Gastroesophageal sphincter (tissue), 4 donors: Measurements from ENCODE around the gene FXR1. TPM values are rescaled to one million over a fixed set of nuclear protein-coding genes. Genes with fewer than 3 reads are reported as not detected.

Experiments used
- ATAC-seq: fragments of 150-250 bp; one replicate; pipeline ENCODE4 v1.9.1; 2016; ENCODE audit warnings: mild to moderate bottlenecking, moderate library complexity
- H3K27ac ChIP-seq, 4 donors: fragments of 200-600 bp; sonication (generic) in 3 of 4; 1 replicate in 3 of 4; 2 replicates in 1 of 4; pipeline ENCODE4 v1.5.1; 2016 to 2019
- H3K27me3 ChIP-seq: fragments of 200-600 bp; sonication (generic); one replicate; pipeline ENCODE4 v1.5.1; 2019
- H3K36me3 ChIP-seq, 2 donors: fragments of 200-600 bp; sonication (generic); one replicate each; pipeline ENCODE4 v1.5.1; 2019; ENCODE audit warnings: control low read depth in 1 of 2
- H3K4me1 ChIP-seq, 3 donors: fragments of 200-600 bp; sonication (generic); 1 replicate in 2 of 3; 2 replicates in 1 of 3; pipeline ENCODE4 v1.5.1; 2016 to 2019; ENCODE audit warnings: control low read depth in 2 of 3
- H3K4me3 ChIP-seq, 2 donors: fragments of 200-600 bp; sonication (generic); one replicate each; pipeline ENCODE4 v1.5.1; 2019; ENCODE audit warnings: mild to moderate bottlenecking in 1 of 2, moderate library complexity in 1 of 2
- H3K9me3 ChIP-seq, 3 donors: fragments of 200-600 bp; sonication (generic); one replicate each; pipeline ENCODE4 v1.5.1; 2017 to 2019; ENCODE audit warnings: control low read depth in 2 of 3
- EP300 ChIP-seq: sonication (generic); formaldehyde crosslinking; IDR thresholded peaks from one replicate; pipeline ENCODE4 v1.6.1; 2017; ENCODE audit warnings: antibody characterized with exemption, mild to moderate bottlenecking
- POLR2A ChIP-seq, 2 donors: fragments of 450-650 bp; IDR thresholded peaks; one replicate each; pipeline ENCODE4 v1.6.1; 2017; ENCODE audit warnings: antibody characterized with exemption in 2 of 2, mild to moderate bottlenecking in 2 of 2, moderate library complexity in 1 of 2
- POLR2AphosphoS5 ChIP-seq: sonication (generic); formaldehyde crosslinking; IDR thresholded peaks from one replicate; pipeline ENCODE4 v1.6.1; 2017; ENCODE audit warnings: antibody characterized with exemption
- WGBS, 2 donors: methylation state at CpG; one replicate each; pipeline ENCODE4 v1.1.5; 2018; ENCODE audit warnings: low coverage in 1 of 2; 5-methylcytosine and 5-hydroxymethylcytosine counted together
- total RNA-seq, 4 donors: library from RNA; depleted of rRNA; stranded (reverse); fragments of >200 nt; gene quantifications; one replicate each; pipeline ENCODE4 v1.1.0, GENCODE V29; 2016
- TF ChIP-seq, protein P1 (sequence below), 4 experiments: fragments of 200-600 bp in 2 of 4; fragments of 450-650 bp in 2 of 4; sonication (generic) in 1 of 4; IDR thresholded peaks; one replicate each; pipeline ENCODE4 v1.5.1; 2017 to 2019; ENCODE audit warnings: antibody characterized with exemption in 4 of 4, mild to moderate bottlenecking in 2 of 4, moderate library complexity in 2 of 4

FXR1 gene
- total RNA-seq, 4 donors from 2014 or later, result 129 to 199 (median 170) TPM

DNA sequence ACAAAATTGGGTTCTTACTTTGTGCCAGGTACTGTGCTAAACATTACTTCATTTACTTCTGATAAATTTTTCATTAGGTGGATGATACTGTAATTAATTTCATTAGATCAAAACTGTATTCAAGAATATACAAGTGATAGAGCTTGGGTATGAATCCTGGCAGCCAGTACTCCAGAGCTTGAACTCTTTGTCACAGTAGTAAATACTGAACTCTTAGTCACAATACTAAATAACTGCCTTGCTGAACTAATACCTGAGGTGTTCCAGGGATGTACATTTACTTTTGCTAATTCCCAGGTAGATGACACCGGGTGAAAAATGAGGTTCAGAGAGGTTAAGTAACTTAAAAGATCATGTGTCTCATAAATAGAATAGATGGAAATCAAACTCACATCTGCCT lies 20.3 kb downstream of the FXR1 start:
- peaks cover 0 to 55% (median 7%) of the 10 kb centered on the region in 3 donors for H3K4me1 ChIP-seq
- no peak for ATAC-seq

DNA sequence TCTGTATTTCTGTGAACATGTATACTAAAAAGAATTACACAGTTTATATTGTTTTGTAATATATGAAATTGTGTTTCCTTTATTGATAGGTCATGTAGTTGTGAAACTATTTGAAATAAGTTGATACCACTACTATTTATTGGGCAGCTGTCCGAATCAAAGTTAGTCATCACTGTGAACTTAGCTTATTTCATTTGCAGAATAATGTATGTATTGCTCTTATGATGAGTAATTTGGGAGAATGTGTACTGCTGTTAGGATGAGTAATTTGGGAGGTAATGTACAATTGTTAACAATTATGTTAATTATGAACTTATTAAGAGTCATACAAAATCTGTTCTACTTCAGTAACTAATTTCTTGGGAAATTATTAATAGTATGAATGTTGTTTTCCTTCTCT lies 22.2 kb downstream of the FXR1 start:
- no peak for ATAC-seq
- no peak overlapping the region for H3K4me3 ChIP-seq
- 76 to 89% methylated on average over 1 of the region's 1 CpG for WGBS, 2 donors
- no peaks in the 10 kb centered on the region for H3K9me3 ChIP-seq
- H3K4me1 ChIP-seq, result peaks cover 0 to 45% (median 4%) of the 10 kb centered on the region in 3 donors
- no peak overlapping the region for H3K27ac ChIP-seq
- peaks cover 0 to 25% of the 10 kb centered on the region in 2 donors for H3K36me3 ChIP-seq
- TF ChIP-seq POLR2AphosphoS5 (no peak), EP300 (no peak), POLR2A (IDR thresholded peaks at IDR 0.05) (no peak)
- TF ChIP-seq, protein P1, sequence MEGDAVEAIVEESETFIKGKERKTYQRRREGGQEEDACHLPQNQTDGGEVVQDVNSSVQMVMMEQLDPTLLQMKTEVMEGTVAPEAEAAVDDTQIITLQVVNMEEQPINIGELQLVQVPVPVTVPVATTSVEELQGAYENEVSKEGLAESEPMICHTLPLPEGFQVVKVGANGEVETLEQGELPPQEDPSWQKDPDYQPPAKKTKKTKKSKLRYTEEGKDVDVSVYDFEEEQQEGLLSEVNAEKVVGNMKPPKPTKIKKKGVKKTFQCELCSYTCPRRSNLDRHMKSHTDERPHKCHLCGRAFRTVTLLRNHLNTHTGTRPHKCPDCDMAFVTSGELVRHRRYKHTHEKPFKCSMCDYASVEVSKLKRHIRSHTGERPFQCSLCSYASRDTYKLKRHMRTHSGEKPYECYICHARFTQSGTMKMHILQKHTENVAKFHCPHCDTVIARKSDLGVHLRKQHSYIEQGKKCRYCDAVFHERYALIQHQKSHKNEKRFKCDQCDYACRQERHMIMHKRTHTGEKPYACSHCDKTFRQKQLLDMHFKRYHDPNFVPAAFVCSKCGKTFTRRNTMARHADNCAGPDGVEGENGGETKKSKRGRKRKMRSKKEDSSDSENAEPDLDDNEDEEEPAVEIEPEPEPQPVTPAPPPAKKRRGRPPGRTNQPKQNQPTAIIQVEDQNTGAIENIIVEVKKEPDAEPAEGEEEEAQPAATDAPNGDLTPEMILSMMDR (IDR thresholded peaks at IDR 0.05), result no peak
- H3K27me3 ChIP-seq, result no peaks in the 10 kb centered on the region

More for the DNA sequence above, 20.3 kb downstream of the FXR1 start:
- peaks cover 0 to 25% of the 10 kb centered on the region in 2 donors for H3K36me3 ChIP-seq
- H3K4me3 ChIP-seq, result no peak overlapping the region
- TF ChIP-seq, protein P1 (IDR thresholded peaks at IDR 0.05), result no peak
- TF ChIP-seq POLR2A (IDR thresholded peaks at IDR 0.05) (no peak), EP300 (no peak), POLR2AphosphoS5 (no peak)
- H3K27ac ChIP-seq, result no peak overlapping the region
- no peaks in the 10 kb centered on the region for H3K27me3 ChIP-seq
- WGBS, 2 donors, result 90 to 100% methylated on average over 1 of the region's 1 CpG
- H3K9me3 ChIP-seq, result no peaks in the 10 kb centered on the region

DNA sequence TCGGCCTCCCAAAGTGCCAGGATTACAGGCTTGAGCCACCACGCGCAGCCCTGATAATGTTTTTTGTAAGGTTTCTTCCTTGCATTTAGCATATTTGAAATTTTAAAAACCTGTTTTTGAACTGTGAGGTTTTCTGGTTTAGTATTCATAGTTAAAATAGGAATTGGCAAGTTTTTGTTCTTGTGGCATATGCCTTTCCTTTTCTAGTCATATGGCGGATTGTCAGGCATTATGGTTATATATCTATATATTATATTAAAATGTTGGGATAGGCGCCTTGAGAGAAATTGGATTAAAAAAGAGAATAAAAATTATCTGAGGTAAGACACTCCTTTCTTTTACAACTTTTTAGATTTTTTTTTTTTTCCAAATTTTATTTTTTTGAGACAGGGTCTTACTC lies 28.4 kb downstream of the FXR1 start:
- 92 to 93% methylated on average over 5 of the region's 5 CpGs for WGBS, 2 donors
- H3K27ac ChIP-seq, result no peak overlapping the region
- peaks cover 0 to 45% of the 10 kb centered on the region in 2 donors for H3K36me3 ChIP-seq
- H3K4me1 ChIP-seq, result no peaks in the 10 kb centered on the region
- no peak for ATAC-seq
- H3K9me3 ChIP-seq, result no peaks in the 10 kb centered on the region
- TF ChIP-seq, protein P1 (IDR thresholded peaks at IDR 0.05), result no peak
- TF ChIP-seq EP300, result no peak
- no peak for TF ChIP-seq POLR2AphosphoS5
- TF ChIP-seq POLR2A (IDR thresholded peaks at IDR 0.05), result no peak
- no peaks in the 10 kb centered on the region for H3K27me3 ChIP-seq
- H3K4me3 ChIP-seq, result no peak overlapping the region

DNA sequence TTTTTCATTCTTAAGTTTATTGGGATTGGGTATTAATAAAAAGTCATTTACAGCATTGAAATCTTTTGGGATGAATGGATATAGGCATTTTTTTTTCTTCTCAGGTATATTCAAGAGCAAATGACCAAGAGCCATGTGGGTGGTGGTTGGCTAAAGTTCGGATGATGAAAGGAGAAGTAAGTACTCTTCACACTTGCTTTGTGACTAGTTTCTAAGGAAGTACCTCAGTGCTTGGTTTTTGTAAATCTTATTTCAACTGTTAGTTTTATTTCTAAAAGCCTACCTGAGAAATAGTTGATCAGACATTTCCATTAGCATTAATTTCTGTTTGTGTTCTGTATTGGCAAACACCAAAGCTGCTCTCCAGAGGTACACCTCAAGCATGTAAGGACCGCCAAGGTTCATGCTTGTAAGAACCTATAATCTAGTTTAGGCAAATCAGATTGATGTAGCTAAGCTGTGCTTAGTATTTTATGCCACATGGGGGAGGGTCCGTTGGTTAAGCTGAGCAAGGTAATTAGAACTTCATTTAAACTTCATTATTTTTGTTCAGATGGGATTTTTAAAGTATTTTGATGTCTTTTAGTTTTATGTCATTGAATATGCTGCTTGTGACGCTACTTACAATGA lies 35.4 kb downstream of the FXR1 start:
- no peak overlapping the region for H3K27ac ChIP-seq
- no peaks in the 10 kb centered on the region for H3K9me3 ChIP-seq
- TF ChIP-seq POLR2AphosphoS5 (no peak), POLR2A (IDR thresholded peaks at IDR 0.05) (no peak), EP300 (no peak)
- TF ChIP-seq, protein P1 (IDR thresholded peaks at IDR 0.05), result no peak
- ATAC-seq, result no peak
- 95 to 98% methylated on average over 4 of the region's 4 CpGs for WGBS, 2 donors
- peaks cover 0 to 77% of the 10 kb centered on the region in 2 donors for H3K36me3 ChIP-seq
- H3K4me1 ChIP-seq, result no peaks in the 10 kb centered on the region
- no peak overlapping the region for H3K4me3 ChIP-seq
- H3K27me3 ChIP-seq, result no peaks in the 10 kb centered on the region

DNA sequence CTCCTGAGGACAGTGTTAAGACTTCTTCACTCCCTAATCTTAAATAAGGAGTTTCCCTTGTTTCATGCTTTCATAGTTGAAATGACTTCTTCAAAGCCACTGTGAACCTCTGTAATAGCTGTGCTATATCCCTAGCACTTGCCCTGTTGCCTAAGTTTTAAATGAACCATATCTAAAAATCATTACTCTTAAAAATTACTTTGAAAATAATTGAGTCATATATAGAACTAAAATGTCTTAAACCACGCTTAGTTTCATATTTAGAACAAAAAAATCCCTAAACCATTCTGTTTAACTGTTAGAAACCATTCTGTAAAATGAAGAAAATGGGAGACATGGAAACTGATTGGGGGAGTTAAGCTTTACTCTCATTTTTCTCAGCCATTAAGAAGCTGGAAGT lies 47.2 kb downstream of the FXR1 start:
- Histone ChIP-seq H3K4me1 (peaks cover 0 to 3% (median 0%) of the 10 kb centered on the region in 3 donors), H3K36me3 (peaks cover 10 to 98% of the 10 kb centered on the region in 2 donors), H3K9me3 (no peaks in the 10 kb centered on the region), H3K4me3 (no peak overlapping the region), H3K27ac (no peak overlapping the region), H3K27me3 (no peaks in the 10 kb centered on the region)
- no peak for ATAC-seq
- 92% methylated on average over 1 of the region's 1 CpG for WGBS, 2 donors
- TF ChIP-seq POLR2A (IDR thresholded peaks at IDR 0.05) (no peak), POLR2AphosphoS5 (no peak), EP300 (no peak)
- TF ChIP-seq, protein P1 (IDR thresholded peaks at IDR 0.05), result no peak
